Fibroblast of peridontal ligament (primary cell): ENCODE measurements around the gene STX18.
"Not testable (repeated sequence)": the region's sequence is repeated elsewhere in the genome, so short reads cannot be mapped to it uniquely, and the experiment has no call there.

Experiments used
- DNase-seq: peaks from one replicate; pipeline ENCODE4 v3.0.0-alpha.2; 2010; ENCODE audit errors: extremely low read depth

Gene STX18

DNA sequence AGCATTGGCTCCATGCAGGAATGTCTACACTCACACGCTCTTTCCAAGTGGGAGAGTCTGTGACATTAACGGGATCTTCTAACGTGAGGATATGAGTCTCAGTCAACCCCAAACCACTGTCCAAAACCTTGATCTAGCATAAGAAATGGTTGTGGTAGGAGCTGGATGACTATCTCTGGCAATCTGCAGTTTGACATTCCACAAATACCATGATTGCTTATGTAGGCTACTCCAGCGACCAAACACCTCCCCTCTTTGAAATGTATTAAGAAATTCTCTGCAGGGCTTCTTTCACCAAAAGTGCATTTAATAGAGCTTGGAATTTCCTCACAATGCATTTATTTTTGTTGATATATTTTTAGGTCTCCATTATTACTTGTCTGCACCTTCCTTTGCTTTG, 14.1 kb upstream of the STX18 start:
- DNase-seq: peak; percentile 95

DNA sequence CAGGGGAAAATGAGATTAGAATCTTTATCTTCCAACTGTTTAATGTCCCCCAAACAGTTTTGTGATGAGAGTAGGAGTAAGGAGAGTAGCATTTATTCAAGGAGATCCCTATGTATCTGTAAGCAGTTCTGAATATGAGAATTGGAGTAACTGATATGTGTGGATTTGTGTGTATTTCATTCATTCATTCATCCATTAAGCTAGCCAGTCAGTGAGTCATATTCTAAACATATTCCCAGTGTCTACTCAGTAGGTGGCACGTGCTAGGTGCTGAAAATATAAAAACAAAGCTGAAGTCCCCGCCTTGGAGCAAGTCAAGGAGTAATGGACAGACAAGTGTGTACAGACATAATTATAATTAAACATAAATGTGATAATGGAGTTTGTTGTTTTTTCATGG, 12.4 kb upstream of the STX18 start:
- no peak for DNase-seq

DNA sequence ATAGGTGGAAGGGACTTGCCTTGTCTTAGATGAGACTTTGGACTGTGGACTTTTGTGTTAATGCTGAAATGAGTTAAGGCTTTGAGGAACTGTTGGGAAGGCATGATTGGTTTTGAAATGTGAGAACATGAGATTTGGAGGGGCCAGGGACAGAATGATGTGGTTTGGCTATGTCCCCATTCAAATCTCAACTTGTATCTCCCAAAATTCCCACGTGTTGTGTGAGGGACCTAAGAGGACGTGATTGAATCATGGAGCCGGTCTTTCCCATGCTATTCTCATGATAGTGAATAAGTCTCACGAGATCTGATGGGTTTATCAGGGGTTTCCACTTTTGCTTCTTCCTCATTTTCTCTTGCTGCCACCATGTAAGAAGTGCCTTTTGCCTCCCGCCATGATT, 10.2 kb upstream of the STX18 start:
- not testable (repeated sequence) for DNase-seq

DNA sequence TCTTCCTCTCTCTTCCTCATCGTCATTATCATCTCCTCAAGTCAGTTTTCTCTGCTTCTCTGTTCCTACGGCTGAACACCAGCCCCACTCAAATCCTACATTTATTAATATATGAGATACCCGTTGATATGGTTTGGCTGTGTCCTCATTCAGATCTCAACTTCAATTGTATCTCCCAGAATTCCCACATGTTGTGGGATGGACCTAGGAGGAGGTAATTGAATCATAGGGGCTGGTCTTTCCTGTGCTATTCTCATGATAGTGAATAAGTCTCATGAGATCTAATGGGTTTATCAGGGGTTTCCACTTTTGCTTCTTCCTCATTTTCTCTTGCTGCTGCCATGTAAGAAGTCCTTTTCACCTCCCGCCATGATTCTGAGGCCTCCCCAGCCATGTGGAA, 8.3 kb upstream of the STX18 start:
- DNase-seq: not testable (repeated sequence)

DNA sequence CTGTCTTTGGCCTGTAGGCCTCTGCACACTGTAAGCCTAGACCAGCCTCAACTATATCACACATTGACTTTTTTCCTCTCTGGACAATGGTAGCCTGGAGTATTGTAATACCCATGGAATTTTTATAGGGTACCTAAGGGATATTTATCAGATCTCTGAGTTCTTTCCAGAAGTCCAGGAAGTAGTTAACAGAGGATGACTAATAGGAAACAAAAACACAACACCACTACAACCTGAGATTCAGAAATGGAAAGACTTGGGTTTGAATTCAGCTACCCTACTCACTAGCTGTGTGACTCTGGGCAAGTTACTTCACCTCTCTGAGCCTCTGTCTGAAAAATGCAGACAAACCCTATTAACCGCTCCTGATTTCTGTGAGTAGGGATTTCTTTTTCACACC, 7.7 kb upstream of the STX18 start:
- DNase-seq: no peak

DNA sequence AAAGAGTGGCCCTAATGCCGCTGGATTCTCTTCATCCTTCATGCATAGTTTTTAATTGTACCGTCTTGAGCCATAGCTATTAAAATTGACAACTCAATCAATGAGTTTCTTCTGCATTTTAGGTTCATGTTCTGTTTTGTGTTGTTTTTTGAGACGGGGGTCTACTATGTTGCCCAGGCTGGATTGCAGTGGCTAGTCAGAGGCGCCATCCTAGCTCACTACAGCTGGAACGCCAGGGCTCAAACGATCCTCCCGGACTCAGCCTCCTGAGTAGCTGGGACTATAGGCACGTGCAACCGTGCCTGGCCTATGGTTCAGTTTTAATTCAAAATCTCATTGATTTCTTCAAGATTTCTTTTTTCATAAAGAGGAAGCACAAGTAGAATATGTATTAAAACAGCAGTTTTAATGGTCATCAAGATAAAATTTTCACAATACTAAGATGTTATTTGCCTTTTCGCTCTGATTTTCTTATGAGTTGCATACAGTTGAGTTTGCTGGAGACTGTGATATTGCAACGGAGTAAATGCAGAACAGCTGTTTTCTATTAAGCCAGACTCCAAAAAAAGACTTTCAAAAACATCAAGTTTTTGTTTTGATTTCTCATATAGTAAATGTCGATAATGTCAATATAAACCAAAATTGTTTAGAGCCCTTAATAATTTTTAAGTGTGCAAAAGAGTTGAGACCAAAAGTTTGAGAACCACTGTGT, 1.1 kb upstream of the STX18 start:
- DNase-seq: peak; percentile 78

DNA sequence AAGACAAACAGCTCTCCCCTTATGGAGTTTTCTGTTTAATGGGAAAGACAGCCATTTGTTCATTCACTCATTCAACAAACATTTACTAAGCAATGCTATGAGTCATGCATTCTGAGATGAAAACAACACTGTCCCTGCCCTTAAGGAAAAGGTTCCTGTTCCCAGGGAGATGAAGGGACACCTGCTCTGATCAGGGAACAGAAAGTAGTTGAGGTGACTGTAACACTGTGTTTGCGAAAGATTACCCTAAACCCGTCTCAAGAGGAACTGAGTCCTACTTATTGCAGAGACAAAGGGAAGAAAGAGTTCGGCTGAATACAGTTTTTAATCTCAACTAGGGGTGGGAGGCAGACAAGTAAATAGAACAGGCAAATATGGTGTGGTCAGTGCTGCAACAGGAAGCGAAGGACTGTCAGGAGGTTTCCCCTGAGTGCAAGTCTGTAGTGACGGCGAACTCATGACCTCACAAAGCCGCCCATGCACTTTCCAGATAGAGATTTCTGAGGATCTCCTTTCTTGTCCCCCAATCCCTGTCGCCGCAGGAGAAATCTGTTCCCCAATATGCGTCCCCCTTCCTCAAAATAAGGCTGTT, 712 bp downstream of the STX18 start:
- no peak for DNase-seq

DNA sequence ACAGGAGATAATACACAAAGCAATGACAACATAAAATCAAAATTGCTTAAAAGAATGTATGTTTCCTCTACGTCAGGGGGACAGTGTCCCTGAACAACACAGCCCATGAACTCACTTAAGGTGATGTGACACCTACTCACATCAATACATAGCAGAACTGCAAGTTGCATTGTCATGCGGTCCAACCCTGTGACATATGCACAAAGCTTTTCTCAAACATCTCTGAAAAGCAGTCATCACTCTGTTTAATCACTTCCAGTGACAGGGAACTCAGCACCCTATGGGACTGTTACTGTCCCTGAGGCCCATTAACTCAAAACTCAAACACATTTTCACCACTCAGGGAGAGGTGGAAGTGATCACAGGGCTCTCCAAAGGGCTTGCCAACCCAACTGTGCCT, 2.4 kb downstream of the STX18 start:
- DNase-seq: no peak

DNA sequence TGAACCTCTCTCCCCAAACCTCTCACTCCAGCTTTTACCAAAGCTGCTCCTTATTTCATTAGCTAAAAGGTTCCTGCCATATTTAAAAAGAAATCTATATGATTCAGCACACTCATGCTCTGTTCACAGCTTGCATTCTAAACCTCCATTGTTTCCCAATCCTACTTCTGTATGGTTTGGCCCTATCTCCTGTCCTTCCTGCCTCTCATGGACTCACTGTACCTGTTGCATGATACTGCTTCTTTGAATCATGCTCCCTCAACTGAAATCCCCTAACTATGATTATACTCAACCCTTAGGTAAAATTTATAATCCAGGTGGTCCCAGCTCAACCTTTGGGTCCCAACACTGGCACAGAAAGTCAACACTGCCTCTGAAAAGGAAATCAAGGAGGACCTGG, 6.3 kb downstream of the STX18 start:
- no peak for DNase-seq

DNA sequence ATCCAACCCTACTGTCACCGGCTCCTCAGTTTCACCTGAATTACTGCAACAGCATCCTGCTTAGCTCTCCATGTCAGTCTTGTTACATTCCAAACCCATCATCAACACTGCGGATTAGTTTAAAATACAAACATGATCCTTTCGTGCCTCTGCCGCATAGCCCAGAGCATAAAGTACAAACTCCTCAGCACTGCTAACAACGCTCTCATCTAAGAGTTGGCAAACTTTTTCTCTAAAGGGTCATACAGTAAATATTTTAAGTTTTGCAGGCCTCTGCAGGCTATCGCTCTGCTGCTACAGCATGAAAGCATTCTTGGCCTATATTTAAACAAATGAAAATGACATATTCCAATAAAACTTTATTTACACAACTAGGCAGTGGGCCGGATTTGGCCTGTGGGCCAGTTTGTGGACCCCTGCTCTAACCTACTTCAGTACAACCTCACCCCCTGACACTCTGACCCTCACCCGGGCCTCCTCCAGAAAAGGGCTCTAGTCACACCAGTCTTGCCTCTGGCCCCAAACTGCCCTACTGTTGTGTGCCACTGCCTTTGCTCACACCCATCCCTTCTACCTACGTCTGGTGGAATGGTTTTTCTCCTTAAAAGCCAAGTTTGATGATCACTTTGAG, 7.2 kb downstream of the STX18 start:
- DNase-seq: no peak

DNA sequence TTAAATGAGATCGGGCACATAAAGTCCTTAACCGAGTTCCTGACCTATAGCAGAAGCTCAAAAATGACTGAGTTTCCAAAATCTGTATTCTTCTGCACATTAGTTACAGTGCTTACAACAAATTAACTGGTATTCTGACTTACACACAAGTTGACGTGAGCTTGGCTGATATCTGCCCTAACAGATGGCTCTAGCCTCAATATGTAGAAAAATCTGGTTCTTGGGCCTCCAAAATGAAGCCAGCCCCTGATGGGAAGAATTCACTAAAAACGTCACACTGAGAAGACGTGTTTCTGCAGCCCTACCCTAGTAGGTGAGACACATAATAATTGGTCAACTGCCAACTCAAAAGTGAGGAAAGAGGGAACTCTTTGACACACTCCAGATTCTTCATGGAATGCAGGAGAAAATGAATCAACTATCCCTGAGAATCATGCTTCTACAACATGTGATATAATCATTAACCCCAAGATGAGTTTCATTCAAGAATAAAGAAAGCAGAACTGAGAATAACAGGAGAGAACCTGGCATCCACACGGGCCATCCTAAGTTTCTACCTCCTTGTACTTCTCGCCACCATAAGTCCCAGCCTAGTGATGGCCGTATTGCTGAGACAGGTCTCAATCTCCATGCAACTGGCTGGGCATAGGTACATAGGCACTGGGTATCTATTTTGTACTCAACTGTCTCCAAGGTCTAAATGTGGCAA, 8.2 kb downstream of the STX18 start:
- DNase-seq: no peak

DNA sequence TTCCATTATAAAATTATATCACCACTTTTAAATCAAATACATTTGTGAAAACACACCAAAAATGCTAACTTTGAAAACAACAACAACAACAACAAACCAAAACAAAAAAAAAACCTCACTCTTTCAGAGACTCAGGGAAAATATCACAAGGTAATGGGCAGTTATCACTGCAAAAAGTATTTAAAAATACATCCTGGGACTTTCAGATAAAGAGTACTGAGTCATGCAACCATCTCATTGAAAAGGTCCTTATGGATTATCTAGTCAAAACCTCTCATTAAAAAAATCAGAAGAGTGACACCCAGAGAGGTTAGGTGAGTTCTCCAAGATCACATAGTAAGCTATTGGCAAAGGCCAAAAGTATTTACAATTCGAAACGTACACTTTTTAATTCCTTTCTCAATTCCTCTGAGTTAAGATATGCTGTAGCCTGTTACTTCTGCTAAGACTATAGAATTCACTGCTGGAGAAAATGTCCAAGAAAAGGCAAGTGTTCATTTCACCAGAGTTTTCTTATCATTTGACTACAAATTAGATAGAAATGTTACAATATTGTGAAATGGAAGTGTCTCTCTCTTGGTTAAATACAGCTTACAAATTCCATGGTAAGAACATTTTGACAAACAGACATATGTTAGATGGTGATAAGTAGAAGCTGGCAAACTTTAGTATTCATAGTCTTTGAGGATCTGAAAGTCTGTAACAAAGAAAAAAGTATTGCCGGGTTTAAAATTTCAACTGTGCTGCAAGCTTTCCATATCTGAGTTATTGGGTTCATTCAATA, 9.3 kb downstream of the STX18 start:
- no peak for DNase-seq

DNA sequence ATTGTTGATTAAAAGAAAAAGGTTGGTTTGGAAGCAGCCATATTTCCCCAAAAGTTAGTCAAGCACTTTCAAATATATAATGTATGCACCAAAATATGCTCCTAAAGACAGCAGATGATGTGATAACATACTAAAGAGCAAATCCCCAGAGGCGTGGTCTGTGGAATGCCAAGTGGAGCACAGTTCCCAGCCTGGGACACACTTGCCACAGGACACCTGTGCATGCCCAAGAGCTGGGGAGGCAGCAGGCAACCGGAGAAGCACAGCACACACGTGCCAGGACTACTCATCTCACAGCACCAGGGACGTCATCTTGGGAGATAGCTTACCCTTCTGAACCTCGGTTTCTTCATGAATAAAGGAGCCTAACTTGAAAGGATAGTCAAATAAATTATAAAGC, 12.5 kb downstream of the STX18 start:
- DNase-seq: no peak

DNA sequence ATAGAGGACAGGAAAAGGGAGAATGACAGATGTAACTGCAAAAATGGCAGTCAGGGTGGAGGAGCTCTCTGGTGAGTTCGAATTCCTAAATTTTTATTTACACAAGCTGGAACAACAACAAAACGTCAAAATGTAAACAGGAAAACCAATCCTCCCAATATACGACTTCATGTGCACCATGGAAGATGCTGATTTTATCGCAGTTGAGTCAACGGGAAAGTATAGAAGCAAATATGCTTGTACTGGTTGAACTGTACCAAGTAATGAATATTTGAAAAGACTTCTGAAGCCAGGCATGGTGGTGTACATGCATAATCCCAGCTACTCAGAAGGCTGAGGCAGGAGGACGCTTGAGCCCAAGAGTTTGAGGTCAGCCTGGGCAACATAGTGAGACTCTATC, 15.4 kb downstream of the STX18 start:
- DNase-seq: no peak

DNA sequence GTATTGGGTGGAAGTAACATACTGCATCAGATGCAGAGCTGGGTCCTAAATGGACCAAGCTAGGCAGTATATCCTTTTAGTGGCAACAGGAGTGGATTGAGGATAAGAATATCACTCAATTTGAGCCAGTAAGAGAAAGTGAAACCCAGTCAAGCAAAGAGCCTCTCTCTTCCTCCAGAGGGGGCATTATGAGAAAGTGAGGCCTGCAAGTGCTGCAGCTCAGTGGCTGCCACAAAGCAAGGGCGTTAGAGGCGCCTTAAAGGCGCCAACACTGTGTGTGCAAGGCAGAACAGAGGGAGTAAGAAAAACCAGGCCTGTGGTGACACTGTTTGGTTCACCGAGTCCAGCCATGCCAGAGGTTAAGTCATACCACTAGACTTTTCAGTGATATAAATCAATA, 17.5 kb downstream of the STX18 start:
- DNase-seq: peak; percentile 52

DNA sequence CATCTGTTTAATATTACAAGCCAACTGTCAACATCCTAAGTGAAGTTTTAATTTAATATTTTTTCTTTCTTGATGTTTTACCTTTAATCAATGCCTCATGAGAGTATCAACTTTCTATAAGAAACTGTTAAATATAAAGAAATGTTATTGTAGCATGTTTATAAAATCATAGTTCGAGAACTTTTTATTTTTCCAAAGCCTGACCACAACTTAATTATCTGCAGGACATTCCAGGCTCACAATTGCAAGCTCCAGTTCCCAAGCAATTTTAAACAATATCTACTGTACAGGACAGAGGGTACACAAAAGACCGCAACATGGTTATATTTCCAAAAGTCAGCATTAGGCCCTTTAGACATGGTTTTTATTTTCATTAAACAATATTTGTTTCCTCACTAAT, 20.1 kb downstream of the STX18 start:
- peak; percentile 65 for DNase-seq

DNA sequence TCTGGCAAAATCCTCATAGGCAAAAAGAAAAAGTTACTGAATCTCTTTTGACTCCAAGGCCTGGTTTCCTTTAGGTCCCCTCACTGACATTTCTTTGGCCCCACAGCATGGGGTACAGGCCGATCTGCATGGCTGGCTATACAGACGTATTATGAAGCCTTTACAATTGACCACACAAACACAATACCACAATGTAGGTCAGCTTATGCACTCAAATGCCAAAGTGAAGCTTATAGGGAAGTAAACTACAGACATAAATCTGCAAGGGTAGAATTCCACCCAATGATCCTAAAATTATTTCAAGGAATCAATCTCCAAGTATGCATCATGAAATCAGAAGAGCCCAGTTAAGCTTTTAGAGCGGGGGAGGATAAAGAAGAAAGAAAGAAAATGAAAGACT, 20.7 kb downstream of the STX18 start:
- peak; percentile 59 for DNase-seq

DNA sequence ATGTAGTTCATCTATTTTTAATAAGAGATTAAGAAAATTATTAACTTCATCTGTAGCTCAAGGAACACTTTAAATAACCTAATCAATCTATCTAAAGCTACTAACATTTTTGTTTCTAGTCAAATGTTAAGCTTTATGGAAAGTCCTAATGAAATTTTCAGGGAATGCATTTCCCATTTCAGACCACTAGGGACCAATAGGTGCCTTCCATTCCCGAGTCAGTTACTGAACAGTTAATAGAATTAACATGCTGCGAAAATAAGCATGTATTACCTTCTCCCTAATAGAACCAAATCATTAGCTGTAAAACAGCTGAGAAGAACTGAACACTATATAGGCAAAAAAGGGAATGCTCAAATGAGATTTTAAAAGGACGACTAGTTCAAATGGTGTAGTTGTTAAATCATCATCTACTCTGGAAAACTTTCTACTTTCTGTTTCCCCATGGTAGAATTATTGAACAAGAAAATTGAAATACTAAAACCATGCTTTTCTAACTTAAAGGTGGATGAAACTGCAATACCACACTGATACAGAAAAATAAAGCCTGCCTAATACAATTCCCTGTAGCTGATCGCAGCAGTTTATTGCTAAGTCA, 22.5 kb downstream of the STX18 start:
- peak; percentile 64 for DNase-seq

DNA sequence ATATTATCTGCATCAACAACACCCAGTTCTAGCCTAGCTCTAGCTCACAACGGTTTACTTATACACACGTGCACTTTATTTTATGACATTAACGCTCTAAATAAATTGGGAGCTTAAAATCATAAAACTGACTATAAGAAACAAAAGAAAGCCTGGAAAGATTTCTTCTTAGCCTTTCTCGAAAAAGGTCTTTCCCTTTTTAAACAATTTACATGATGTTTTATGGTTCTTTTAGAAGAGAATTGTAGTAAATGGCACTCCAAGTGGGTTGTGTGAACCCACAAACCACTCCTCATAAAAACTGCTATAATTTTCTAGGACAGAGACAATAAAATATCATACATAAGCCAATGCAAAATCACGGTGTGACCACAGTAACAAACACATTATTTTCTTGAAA, 23.1 kb downstream of the STX18 start:
- DNase-seq: no peak

DNA sequence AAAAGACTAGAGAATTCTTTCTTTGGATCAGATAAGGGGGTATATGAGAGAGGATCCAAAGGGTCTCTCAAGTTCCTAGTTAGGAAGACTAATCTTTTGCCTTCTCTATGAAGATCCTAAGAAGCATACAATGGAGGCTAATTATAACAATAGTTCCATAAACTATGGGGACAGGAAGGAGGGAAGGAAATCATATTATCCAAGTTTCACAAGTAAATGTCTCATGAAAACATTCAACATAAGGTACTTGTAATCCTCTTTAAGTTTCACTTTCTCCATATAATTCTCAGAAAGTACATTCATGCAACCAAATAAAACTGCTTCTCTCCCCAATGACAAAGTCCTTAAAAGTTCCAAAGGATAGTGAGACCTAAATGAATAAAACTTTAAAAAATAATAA, 27.1 kb downstream of the STX18 start:
- DNase-seq: no peak

DNA sequence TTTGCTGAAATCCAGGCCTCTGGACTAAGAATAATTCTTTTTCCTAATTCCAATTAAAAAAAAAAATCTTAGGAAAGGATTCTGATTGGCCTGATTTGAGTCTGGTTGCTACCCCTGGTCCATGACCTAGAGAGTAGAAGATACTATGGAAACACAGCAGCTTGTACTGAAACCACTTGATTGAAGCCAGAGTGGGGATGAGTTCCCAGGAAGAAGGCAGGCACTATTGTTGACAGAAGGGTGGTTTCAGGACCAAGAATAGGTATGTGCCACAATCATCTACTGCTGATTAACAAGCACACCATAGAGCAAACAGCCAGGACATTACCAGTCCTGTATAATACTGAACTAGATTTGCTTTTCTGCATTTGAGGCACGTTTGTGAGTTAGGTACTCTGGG, 29.6 kb downstream of the STX18 start:
- no peak for DNase-seq

DNA sequence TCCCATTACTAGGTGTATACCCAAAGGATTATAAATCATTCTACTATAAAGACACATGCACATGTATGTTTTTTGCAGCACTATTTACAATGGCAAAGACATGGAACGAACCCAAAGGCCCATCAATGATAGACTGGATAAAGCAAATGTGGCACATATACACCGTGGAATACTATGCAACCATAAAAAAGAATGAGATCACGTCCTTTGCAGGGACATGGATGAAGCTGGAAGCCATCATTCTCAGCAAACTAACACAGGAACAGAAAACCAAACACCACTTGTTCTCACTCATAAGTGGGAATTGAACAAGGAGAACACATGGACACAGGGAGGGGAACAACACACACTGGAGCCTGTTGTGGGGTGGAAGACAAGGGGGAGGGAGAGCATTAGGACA, 31.2 kb downstream of the STX18 start:
- not testable (repeated sequence) for DNase-seq
